WTC11 (cell line): ENCODE data around the gene PRKCE.

ENCODE experiments used
- CTCF ChIP-seq: fragments of 200-600 bp; IDR thresholded peaks from 2 replicates; pipeline ENCODE4 v1.8.0; 2022; ENCODE audit warnings: antibody characterized with exemption
- FOXJ3 ChIP-seq: sonication (generic); formaldehyde crosslinking; IDR thresholded peaks from 2 replicates; pipeline ENCODE4 v1.9.0; 2021; ENCODE audit warnings: missing genetic modification reagents, mild to moderate bottlenecking, borderline replicate concordance
- GRHL2 ChIP-seq: fragments of 250-450 bp; sonication (Bioruptor Pico); IDR thresholded peaks from 2 replicates; pipeline ENCODE4 v1.8.0; 2022; ENCODE audit warnings: mild to moderate bottlenecking, moderate library complexity; ENCODE audit not compliant: insufficient replicate concordance, severe bottlenecking
- SP1 ChIP-seq: sonication (generic); formaldehyde crosslinking; conservative IDR thresholded peaks from 2 replicates; pipeline ENCODE4 v1.8.1; 2022; ENCODE audit warnings: missing genetic modification reagents
- TCF7 ChIP-seq: sonication (generic); formaldehyde crosslinking; IDR thresholded peaks from 2 replicates; pipeline ENCODE4 v1.8.0; 2022; ENCODE audit warnings: mild to moderate bottlenecking, low read depth, missing genetic modification reagents, moderate library complexity
- ZNF138 ChIP-seq: sonication (generic); formaldehyde crosslinking; conservative IDR thresholded peaks from 2 replicates; pipeline ENCODE4 v1.8.1; 2022; ENCODE audit warnings: mild to moderate bottlenecking, moderate library complexity, missing genetic modification reagents
- ZNF396 ChIP-seq: fragments of 250-450 bp; sonication (Bioruptor Pico); IDR thresholded peaks from 2 replicates; pipeline ENCODE4 v1.8.0; 2021; ENCODE audit warnings: mild to moderate bottlenecking, moderate library complexity, borderline replicate concordance
- ZNF512 ChIP-seq: sonication (generic); formaldehyde crosslinking; IDR thresholded peaks from 2 replicates; pipeline ENCODE4 v1.8.1; 2022; ENCODE audit warnings: missing genetic modification reagents, borderline replicate concordance
- TF ChIP-seq, protein P1 (sequence below): sonication (generic); formaldehyde crosslinking; IDR thresholded peaks from 2 replicates; pipeline ENCODE4 v1.8.1; 2022; ENCODE audit warnings: low read depth, missing genetic modification reagents, borderline replicate concordance
- TF ChIP-seq, protein P2 (sequence below): sonication (generic); formaldehyde crosslinking; IDR thresholded peaks from 2 replicates; pipeline ENCODE4 v1.8.1; 2023; ENCODE audit warnings: mild to moderate bottlenecking, moderate library complexity, missing genetic modification reagents
- TF ChIP-seq, protein P3 (sequence below): sonication (generic); formaldehyde crosslinking; IDR thresholded peaks from 2 replicates; pipeline ENCODE4 v1.8.0; 2022; ENCODE audit warnings: mild to moderate bottlenecking, missing genetic modification reagents

GRCh38 chr2:46173636-46174250, 522.3 kb downstream of the PRKCE start:
- TF ChIP-seq, protein P1, sequence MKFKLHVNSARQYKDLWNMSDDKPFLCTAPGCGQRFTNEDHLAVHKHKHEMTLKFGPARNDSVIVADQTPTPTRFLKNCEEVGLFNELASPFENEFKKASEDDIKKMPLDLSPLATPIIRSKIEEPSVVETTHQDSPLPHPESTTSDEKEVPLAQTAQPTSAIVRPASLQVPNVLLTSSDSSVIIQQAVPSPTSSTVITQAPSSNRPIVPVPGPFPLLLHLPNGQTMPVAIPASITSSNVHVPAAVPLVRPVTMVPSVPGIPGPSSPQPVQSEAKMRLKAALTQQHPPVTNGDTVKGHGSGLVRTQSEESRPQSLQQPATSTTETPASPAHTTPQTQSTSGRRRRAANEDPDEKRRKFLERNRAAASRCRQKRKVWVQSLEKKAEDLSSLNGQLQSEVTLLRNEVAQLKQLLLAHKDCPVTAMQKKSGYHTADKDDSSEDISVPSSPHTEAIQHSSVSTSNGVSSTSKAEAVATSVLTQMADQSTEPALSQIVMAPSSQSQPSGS = no peak
- TF ChIP-seq SP1 (CRISPR knock-in tag) (no peak), ZNF512 (CRISPR knock-in tag) (no peak), GRHL2 (no peak), CTCF (no peak), FOXJ3 (no peak), ZNF138 (no peak), ZNF396 (CRISPR knock-in tag) (no peak), TCF7 (CRISPR knock-in tag) (no peak)
- TF ChIP-seq, protein P2, sequence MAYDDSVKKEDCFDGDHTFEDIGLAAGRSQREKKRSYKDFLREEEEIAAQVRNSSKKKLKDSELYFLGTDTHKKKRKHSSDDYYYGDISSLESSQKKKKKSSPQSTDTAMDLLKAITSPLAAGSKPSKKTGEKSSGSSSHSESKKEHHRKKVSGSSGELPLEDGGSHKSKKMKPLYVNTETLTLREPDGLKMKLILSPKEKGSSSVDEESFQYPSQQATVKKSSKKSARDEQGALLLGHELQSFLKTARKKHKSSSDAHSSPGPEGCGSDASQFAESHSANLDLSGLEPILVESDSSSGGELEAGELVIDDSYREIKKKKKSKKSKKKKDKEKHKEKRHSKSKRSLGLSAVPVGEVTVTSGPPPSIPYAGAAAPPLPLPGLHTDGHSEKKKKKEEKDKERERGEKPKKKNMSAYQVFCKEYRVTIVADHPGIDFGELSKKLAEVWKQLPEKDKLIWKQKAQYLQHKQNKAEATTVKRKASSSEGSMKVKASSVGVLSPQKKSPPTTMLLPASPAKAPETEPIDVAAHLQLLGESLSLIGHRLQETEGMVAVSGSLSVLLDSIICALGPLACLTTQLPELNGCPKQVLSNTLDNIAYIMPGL (CRISPR knock-in tag) = no peak
- TF ChIP-seq, protein P3, sequence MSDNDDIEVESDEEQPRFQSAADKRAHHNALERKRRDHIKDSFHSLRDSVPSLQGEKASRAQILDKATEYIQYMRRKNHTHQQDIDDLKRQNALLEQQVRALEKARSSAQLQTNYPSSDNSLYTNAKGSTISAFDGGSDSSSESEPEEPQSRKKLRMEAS (CRISPR knock-in tag) = no peak
